KBM-7 (cell line): ENCODE measurements around the gene SLC25A20.

ENCODE experiments used
- DNase-seq: peaks from one replicate; pipeline ENCODE4 v3.0.0-alpha.2; 2015
- in situ Hi-C: fragments of 300-500 bp; cut with MboI; formaldehyde crosslinking; loops from 2 replicates; pipeline ENCODE4 v1.14.3; 2020; ENCODE audit warnings: low sequenced_read_pairs, low pct_unique_long_range_greater_than_20kb, mixed read lengths

SLC25A20 gene, protein sequence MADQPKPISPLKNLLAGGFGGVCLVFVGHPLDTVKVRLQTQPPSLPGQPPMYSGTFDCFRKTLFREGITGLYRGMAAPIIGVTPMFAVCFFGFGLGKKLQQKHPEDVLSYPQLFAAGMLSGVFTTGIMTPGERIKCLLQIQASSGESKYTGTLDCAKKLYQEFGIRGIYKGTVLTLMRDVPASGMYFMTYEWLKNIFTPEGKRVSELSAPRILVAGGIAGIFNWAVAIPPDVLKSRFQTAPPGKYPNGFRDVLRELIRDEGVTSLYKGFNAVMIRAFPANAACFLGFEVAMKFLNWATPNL

DNA sequence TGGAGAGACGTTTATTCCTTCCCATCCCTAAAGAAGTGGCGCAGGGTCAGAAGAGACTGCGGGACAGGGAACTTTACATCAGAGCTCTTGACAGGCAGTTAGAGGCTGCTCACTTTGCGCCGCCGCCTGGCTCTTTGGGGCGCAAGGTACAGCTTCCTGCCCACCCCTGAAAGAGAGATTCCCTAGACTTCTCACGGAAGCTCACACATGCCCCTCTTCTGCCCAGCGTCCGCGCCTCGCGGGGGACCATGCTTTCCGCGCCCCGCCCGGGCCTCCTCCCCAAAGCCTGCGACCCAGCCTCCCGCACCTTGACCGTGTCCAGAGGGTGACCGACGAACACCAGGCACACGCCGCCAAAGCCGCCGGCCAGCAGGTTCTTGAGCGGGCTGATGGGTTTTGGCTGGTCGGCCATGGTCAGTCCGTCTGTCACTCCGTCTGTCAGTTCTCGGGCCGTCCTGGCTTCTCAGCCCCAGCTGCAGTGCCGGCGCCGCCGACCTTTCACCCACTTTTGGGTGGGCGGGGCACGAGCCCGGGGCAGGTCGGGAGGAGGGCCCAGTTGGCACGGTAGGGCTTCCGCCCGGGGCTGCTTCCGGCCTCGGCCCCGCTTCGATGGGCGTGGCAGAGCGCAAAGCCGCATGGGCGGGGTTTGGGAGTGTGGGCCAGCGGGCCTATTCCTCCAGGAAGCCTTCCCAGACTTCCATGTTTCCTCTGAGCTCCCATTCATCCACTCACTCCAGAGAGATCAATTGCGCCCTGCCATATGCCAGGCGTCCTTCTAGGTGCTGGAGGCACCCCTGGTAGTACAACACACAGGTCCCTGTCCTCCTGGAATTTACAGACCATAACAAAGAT lies at the start of gene SLC25A20:
TSS of gene SLC25A20 (minus strand) at position 500 of the 852 bp plus-strand sequence. CDS start at position 412, 88 bp downstream.
- in situ Hi-C loops = no loop called here
- DNase-seq = peak; percentile 88

DNA sequence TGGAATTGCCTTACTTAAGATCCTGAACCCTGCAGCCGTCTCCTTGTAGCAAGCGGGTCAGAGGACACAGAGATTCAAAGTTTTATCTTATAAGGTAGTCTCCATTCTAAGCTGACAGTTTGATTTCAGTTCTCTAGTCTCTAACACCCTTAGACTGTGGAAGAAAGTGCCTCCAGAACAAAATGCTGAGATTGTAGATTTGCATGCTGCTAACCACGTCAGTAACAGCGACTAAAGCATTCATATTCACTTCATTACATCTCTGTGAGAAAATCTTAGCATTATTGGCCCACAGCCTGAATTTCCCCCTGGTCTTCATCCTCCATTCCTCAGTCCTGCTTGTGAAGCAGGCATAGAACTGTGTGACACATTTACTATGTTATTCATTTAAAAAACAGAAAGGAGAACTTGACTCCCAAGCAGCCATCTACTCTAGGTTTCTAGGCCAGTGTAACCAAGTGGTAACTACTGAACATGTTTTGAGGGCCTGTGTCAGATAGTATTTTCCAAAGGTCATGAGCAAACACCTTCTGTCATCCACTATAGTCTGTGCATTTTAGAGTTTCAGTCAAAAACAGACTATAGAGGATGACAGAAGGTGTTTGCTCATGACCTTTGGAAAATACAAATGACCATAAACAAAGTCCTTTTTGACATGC lies 47.3 kb upstream of the SLC25A20 start:
- no peak for DNase-seq
- in situ Hi-C loops = no loop called here

DNA sequence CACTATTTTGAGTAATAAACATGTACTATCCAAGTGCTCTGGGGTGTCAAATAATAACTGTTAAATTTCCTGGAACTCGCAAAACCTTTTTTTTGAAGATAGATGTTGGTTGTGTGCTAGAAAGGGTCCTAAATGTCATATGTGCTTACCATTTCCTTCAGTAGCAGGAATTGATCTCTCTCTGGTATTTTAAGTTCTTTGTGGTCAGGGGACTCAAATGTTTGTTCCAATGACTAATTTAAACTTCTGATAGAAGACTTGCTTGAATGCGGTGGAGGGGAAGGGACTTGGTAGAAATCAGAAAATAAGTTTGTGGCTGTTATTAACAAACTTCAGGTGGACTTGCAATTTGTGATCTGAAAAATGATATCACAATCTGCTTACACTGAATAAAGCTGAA lies 46.8 kb upstream of the SLC25A20 start:
- in situ Hi-C loops = no loop called here

DNA sequence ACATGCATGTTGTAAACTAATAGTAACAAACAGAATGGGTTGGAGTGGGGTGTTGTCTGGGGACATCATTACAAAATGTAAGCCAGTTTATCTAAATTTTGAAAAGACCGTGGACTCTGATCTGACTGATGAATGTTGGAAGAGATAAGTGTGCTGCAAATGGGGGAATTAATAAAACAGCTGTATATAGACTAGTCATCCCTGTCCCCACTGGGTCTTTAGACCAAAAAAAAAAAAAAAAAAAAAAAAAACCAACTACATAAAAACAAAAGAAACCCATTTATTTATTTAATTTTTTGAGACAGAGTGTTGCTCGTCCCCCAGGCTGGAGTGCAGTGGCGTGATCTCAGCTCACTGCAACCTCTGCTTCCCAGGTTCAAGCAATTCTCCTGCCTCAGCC lies 40.0 kb upstream of the SLC25A20 start:
- in situ Hi-C loops = no loop called here
- DNase-seq = no peak

More for the DNA sequence above, 46.8 kb upstream of the SLC25A20 start:
- DNase-seq = no peak

DNA sequence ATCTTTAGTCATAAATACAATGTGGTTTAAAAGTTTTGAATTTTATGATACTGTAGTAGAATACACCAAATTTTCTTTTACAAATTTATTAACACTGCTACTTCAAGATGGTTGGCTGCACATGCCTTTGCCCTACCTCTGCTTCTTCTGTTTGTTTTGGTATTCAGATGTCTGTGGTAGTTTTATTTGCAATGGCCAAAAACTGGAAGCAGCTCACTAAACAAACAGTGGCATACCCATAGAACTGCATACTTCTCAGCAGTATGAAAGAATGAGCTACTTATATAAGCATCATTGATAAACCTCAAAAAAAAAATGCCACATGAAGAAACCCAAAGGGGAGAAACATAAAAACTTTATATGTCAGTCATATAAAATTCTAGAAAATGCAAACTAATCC lies 39.5 kb upstream of the SLC25A20 start:
- no peak for DNase-seq
- in situ Hi-C loops = no loop called here

DNA sequence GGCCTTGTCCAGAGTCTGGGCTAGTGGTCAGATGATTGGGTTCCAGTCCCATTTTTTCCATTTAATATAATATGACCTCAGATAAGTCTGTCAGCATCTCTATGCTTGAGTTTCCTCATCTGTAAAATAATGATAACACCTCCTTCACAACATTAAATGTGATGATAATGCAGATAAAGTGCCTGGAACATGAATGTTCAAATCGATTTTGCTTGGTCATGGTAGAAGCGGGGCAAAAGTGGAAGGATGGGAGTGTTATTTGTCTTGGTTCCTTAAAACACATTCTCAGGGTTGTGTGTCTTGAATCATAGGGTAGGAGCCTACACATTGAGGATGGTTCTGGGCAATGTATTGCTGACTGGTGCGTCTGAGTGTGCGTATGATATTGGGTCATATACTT lies 36.8 kb upstream of the SLC25A20 start:
- DNase-seq = no peak
- in situ Hi-C loops = no loop called here

DNA sequence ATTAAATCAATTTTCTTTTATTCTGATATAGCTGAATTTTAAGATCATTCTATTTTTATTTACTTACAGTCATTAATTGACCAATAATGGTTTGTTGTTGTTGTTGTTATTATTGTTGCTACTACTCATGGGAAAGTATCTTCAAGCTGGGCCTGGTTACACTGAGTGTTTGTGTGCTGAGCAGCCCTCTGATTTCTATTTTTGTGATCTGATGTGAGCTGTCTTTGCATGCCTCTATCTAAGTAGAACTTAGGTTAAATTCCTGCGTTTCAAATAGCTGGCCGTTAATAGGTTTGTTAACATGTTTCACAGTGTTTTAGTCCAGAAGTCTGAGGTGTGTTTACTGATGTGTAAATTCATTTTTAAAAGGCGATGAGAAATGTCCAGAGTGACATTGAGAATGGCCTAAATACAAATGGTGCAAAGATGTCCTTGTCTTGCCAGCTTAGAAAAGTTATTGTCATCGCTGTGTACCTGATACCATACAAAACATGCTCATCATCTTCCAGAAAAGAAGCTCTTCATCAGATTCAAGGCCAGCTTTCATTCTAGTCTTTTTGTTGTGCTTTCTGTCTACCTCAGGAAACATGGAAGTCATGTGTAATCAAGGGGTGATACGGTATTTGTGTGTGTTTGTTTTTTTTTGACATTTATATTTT lies 35.8 kb upstream of the SLC25A20 start:
- in situ Hi-C loops = no loop called here

DNA sequence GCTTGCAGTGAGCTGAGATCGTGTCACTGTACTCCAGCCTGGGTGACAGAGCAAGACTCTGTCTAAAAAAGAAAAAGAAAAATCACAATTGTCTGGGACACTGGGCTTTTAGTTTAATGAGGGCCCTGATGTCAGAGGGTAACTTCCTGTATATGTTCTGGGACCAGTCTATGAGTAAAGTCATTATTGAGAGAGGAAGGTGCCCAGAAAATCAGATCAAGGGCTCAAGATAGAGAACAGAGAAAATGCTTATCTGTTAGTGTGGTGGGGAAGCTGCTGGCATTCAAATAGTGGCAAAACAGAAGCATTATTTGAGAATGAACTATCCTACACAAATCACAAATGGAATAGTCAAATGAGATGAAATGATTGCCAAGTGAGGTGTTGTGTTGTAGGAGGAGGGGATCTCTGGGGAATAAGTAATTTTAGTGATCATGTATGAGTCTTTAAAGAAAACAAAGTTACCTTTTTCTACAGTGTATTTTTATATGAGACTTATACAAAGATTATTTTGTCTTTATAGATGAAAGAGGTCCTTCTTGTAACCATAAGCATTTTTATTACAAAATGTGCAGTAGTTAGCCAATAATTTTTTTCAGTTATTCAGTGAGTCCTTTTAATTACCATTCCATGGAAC lies 33.4 kb upstream of the SLC25A20 start:
- in situ Hi-C loops = no loop called here
- peak; percentile 21 for DNase-seq

More for the DNA sequence above, 35.8 kb upstream of the SLC25A20 start:
- DNase-seq = no peak

DNA sequence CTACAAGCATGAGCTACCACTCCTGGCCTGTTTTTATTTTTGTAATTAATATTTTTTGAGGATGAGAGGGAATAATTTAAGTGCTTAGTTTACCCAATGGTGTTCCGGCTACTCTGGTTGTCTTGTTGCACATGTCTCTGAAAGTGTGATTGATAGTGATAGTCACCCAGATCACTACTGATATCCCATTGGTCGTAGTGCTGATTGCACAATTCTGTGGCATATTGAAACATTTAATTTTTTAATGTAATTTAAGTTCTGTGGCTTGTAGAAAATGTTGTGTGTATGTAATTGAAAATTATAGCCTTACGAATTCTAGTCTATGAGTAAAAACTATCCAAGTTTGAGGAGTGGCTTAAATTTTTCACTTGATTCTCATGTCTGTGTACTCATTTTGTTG lies 31.9 kb upstream of the SLC25A20 start:
- in situ Hi-C loops = no loop called here
- DNase-seq = no peak

DNA sequence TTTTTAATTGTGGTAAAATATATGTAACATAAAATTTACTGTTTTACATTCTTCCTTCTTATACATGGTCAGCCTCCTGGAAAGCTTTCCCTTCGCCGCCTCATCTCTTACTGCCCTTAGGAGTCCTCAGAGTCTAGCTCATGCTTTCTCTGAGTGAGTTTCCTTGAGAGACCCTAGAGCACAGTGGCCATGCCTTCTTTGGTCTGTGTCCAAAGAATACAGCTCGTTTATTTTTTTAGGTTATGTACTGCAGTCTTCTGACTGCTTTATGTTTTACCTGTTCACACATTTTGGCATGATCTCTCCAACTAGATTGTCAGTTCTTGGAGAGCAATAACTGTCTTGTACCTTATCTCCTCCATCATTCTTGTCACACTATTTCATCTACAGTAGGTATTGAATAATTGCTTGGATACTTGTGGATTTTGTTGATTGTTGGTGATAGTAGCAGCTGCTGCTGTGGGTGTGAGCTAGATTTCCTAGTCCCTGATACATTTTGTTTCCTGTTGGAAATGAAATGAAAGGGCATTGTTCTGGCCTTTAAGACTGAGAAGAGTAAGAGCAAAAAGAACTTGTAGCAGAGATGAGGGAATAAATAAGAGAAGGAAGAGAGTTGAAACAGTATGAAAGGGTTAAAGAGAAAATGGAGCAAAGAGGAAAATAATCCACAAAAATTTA lies 30.8 kb upstream of the SLC25A20 start:
- no peak for DNase-seq
- in situ Hi-C loops = no loop called here

DNA sequence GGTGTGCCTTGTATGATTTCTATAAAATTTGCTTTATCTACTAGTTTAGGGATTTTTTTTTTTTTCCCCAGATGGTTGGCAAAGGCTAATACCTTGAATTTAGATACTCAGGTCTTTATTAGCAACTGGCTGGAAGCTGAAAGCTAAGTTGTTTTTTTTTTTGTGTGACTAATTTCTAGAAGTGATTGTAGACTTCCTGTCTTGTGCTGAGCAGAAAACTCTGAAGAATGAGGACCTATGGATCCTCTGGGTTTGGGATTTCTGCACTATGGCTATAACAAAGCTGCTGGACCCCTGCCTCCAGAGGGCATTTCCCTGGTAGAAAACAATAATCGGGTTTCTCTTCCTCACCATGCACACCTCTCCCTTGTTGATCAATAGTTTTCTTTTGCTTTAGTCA lies 30.0 kb upstream of the SLC25A20 start:
- no peak for DNase-seq
- in situ Hi-C loops = no loop called here

DNA sequence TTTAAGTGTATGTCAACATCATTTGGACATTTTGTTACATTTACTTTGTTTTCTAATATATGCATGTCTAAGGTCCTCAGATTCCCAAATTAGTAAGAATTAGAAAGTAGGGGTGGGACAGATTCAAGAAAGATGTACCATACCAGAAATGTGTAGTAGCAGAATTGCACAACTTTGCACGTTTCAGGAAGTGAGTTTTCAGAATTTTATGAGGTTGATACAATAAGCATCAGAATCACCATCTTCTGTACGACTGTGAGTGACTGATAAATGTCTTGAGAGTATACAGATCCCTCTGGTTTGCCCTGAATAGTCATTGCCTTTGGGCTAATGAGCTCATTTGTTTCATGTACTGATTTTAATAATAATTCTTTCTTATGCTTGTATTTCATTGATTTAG lies 29.2 kb upstream of the SLC25A20 start:
- in situ Hi-C loops = no loop called here

DNA sequence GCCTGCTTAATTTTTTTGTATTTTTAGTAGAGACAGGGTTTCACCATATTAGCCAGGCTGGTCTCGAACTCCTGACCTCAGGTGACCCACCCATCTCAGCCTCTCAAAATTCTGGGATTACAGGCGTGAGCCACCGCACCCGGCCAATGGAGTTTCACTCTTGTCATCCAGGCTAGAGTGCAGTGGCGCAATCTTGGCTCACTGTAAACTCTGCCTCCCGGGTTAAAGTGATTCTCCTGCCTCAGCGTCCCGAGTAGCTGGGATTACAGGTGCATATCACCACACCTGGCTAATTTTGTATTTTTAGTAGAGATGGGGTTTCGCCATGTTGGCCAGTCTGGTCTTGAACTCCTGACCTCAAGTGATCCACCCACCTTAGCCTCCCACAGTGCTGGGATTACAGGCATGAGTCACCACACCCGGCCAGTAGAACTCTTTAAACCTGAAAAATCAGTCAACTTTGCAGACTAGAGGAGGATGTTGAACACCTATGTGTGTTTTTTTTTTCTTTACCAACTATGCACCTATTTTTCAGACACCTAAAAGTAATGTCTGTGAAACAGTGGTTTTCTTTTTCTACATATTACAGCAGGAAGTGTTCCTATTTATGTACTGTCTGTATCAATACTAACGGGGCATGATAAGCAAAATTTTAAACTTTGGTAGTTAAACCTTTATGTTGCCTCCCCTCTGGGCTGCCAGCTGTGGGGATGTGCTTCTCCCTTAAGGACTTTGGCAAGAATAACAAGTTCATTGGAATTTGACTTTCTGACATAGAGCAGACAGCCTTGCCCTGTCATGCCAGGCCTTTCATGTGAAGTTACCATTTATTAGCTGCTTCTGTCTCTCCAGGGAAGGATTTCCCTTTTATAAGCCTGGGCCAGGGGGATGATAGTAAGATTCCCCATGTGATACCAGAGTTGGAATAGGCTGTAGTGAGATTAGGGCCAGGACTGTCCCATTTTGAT lies 28.0 kb upstream of the SLC25A20 start:
- no peak for DNase-seq
- in situ Hi-C loops = no loop called here

More for the DNA sequence above, 29.2 kb upstream of the SLC25A20 start:
- peak; percentile 30 for DNase-seq

DNA sequence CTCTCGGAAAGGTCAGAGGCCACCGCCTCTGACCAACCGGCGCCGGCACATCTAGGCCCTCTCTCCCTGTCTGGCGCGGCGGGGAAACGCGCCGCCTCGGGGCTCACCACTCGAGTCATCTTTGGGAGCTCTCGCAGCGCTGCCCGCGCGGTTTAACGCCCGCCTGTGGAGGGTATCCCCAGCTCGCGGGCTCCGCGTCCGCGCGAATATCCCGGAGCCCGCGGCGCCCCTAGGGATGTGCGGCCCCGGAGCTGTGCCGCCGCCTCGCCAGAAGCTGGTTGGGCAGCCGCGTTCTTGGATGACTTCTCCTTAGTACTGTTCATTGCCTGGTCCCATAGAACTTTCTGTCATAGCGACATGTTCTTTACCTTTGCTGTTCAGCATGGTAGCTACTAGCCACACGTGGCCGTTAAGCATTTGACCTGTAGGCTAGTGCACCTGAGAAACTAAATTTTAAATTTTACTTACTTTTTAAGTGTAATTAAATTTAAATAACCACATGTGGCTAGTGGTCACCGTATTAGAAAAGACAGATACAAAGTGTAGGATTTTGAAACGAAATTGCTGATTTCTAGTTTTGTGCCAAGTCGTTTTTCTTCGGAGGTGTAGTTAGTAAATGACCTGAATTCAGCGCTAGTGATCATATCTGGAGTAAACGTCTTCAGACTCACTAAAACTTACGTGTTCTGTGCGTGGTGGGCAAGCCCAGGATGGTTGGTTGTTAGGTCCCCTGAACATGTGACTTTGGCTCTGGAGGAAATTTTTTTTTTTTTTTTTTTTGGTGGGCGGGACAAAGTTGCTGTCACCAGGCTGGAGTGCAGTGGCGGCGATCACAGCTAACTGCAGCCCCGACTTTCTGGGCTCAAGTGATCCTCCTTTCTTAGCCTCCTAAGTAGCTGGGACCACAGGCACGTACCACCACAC lies 20.8 kb upstream of the SLC25A20 start:
- peak; percentile 92 for DNase-seq

DNA sequence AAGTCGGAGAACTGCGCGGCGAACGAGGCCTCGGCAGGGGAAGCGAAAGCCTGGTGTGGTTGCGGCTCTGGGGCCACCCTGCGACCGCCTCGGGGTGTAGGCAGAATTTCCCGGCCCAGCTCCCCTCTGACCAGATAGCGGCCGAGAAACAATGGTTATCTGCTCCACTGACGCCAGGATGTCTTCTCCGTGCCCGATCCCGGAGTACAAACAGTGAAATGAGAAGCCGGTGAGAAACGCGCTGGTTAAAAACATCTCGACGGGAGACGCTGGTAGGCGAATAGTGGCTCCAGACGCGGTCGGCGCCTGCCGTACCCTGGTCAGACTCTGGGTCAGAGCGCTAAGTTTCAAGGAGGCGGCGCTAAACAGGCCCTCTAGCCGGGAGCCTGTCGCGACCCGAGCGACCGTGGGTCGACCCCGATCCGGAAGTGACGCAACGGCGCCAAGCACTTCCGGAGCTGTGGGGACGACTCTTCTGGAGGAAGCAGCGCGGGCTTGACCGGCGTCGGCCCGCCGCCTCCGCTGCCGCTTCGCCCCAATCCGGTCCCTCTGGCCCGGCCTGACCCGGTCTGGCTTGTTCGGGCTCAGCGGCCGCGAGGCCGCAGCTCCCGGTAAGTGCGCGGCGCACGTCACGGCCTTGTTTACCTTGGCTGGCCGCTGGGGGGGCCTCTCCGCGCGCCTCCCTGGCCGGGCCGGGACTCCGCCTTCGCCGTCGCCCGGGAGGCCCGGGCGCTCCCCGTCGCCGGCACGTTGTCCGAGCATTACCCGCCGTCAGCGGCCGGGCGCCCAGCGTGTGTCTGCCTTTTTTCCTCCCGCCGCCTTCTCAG lies 19.9 kb upstream of the SLC25A20 start, which contains the start of gene ARIH2:
TSS of gene ARIH2 (plus strand) at position 455 of the 827 bp plus-strand sequence. CDS start 8,717 bp downstream, outside the sequence.
- in situ Hi-C loops = no loop called here
- peak; percentile 94 for DNase-seq

More for the DNA sequence above, 20.8 kb upstream of the SLC25A20 start:
- in situ Hi-C loops = no loop called here
